Left forelimb (tissue), 1 donor: ENCODE results near the gene CD69.

Experiments used
- DNase-seq: peaks from one replicate; pipeline ENCODE4 v3.0.0-alpha.2; 2018; ENCODE audit warnings: low spot score

The CD69 gene

DNA sequence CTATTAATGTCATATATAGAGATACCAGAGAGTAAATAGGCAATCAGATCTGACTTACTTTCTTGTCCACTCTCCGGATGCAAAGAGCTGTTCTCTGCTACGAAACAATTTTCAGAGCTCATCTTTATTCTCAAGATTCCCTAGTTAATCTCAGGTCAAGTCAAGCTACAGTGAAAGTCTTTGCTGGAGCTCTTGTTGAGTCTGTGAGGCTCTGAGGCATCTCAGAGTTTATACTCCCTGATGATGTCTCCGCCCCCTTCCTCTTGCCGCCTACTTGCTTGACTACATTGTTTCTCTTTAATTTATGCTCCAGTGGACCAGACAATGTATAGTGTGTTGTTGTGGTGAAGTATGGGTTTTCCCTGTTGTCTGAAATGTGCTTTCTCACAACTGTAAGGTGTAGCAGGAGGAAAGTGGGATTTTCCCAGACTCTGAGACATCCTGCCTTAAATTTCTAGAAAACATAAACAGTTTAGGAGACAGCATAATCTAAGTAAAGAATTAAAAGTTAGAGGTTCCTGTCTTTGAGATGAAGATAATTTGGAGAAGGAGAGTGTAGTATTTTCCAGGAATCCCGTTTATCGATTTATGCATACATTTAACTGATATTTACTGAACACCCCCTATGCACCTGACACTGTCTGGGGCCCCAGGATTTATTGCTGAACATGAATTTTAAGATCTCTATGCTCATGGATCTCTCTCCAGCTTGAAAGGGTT is at the start of gene CD69:
Gene CD69 (minus strand): TSS at position 203 of the 720 bp plus-strand sequence. CDS start 81 bp downstream, at position 122.
- DNase-seq, result no peak

GRCh38 chr12:9809866-9810265 is 49.2 kb upstream of the CD69 start:
- no peak for DNase-seq

GRCh38 chr12:9809338-9809737 is 48.6 kb upstream of the CD69 start:
- no peak for DNase-seq

DNA sequence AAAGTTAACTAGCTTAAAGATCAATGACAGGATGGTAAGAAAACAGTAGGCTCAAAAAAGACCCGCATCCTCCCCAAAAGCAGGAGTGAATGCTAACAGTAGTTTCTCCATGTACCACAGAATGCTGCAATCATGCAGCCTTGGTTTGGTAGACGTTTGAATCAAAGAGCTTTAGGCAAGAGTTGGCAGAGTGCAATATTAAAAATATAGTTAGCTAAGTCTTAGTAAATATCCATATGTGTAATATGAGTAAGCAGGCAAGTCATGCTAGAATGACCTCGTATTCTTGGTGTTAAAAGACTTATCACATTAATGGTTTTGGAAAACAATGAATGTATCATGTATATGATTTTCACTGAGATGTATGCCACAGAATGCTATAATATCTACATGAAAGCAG is 47.8 kb upstream of the CD69 start:
- no peak for DNase-seq

- DNase-seq, result no peak
These were observed 46.0 kb upstream of the CD69 start for GRCh38 chr12:9806714-9807113.

DNA sequence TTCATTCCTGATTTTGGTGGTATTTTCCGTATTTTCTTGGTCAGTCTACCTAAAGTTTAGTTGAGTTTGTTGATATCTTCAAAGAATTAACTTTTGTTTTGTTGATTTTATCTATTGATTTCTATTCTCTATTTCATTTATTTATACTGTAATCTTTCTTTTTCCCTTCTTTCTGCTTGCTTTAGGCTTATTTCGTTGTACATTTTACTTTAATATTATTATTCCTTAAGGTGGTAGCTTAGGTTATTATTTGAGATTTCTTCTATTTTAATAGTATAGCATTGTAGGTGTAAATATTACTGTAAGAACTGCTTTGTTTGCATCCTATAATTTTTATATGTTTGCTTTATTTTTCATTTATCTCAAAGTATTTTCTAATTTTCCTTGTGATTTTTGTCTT is 45.2 kb upstream of the CD69 start:
- DNase-seq, result no peak

DNA sequence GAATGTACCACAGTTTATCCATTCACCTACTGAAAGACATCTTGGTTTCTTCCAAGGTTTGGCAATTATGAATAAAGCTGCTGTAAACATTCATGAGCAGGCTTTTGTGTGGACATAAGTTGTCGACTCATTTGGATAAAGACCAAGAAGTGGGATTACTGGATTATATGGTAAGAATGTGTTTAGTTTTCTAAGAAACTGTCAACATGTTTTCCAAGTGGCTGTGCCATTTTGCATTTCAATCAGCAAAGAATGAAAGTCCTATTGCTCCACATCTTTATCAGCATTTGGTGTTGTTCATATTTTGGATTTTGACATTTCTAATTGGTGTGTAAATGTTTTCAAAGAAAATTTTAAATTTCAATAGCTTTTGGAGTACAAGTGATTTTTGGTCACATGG is 39.3 kb upstream of the CD69 start:
- no peak for DNase-seq

DNA sequence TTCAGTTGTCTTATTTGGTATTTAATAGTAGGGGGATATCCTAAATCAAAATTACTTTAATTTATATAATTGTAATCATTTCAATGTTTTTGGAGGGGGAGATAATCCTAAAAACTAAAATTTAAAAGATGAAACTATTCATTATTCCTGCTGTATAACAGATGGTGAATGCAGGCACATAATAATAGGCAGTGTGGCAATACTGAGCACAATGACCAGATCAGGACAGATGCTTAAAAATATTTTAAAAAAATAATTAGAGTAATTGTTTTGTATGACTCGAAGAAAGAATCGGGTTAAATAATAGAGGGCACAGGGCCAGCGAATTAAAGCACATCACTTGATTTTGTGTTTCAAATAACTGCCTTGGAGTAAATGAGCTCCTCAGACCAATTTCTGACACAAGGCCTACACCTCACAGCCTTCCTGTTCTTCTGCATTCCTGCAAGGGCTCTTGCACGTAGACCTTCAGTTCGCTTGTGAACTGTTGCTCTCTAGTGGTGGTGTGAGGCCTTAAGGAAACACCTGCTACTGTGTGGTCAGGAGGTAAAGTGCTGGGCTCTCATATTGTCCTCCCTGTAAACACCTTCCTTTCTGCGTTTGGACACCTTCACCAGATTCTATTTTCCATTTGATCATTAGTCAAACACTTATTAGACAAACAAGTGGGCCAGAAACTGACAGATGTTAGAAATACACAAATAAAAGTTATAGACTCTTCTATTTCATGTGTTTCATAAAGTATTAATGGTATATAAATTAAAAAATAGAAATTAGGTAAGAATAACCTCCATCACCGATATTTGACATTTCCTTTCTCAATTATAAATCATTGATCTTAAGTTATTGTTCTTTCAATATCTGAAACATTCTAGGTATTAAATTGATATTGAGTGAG is 37.3 kb upstream of the CD69 start:
- no peak for DNase-seq

DNA sequence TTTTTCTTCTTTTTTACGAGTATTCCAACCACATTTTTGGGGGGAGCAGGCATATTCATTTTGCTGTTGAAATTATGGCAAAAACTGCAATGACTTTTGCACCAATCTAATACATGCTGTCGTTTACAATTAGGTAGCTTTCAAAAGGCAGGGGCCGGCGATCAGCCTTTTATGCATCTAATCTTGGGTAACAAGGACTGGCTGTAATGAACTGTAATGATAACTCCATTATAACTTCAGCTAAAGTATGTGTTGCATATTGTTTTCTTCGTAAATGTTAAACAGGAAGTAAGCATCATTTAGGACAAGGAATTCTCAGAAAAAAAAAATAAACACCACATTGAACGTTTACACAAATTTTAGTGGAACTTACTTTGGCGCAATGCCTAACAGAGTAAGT is 36.3 kb upstream of the CD69 start:
- DNase-seq, result no peak

GRCh38 chr12:9796346-9796745 is 35.6 kb upstream of the CD69 start:
- DNase-seq, result no peak

- DNase-seq, result no peak
These were observed 35.2 kb upstream of the CD69 start for GRCh38 chr12:9795945-9796344.

- DNase-seq, result no peak
These were observed 33.9 kb upstream of the CD69 start for GRCh38 chr12:9794484-9795093.

DNA sequence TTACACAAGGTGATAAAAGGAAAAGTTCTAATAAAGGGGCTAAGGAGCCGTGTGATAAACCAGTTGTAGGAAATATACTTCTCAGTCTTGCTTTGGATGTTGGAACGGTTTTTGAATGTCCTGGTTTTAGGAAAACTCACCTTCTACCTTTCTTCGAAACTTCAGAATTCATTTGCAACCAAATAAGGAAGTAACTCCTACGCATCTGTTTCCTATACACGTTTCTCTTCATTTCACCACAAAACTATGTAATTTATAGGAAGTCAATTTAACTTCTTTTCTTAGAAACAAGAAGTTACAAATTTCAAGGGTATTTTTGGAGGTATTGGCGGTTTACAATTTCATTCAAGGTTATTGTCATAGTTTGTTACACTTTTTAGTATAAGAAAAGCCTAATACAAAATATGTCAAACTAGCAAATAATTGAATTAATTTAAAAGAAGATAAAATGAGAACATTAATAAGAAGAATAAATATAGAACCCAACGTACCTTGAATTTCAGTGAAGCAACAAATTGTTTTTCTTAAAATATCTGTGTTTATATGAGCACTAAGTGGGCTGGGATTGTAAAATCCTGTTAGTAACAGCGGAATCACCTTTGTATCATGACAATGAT is 33.2 kb upstream of the CD69 start:
- no peak for DNase-seq

DNA sequence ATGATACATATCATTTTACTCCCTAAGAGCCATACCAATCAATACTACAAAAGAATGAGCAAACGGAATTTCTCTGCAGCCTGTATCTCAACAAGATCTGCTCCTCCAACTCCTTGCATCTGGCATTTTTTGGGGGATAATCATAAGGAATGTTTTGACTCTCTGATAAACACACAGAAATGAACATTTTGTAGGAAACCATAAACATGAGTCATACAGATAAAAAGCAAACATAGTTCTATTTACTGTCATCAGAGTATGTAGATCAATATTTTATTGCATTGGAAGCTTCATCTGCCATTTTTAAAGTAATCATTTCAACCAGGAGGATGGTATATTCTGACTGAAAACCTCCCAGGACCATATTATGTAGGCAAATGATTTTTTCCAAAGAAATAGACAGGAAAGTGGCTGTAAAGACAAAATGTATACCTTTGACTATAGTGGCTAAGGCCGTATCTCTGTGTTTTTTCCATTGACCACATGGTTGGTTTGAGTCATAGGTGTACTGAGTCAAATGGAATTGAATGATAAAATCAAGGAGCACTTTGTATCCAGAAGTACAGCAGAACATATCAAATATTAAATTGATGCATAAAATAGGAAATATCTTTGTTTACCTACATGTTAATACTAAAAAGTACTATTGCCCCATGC is 32.4 kb upstream of the CD69 start:
- DNase-seq, result no peak

- no peak for DNase-seq
These were observed 31.6 kb upstream of the CD69 start for GRCh38 chr12:9792185-9792900.

- no peak for DNase-seq
These were observed 26.3 kb upstream of the CD69 start for GRCh38 chr12:9786726-9787717.

GRCh38 chr12:9784816-9785215 is 24.1 kb upstream of the CD69 start:
- no peak for DNase-seq

DNA sequence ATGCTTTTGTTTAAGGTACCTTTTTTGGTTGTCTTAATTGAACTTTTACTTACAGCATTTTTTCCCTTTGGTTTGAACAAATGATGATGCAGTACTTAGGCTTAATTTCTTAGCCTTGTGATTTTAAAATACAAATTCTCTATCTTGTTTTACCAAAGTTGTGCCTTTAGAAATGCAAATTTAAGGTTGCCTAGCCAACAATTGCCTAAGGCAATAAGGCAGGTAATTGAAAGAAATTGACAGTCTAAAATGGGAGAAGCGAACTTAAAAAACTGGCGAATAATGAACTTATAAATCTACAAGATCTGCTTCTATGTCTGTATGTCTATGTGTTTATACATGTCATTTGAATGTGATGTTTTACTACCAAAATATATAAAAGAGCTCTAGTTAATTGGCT is 23.6 kb upstream of the CD69 start:
- DNase-seq, result no peak

DNA sequence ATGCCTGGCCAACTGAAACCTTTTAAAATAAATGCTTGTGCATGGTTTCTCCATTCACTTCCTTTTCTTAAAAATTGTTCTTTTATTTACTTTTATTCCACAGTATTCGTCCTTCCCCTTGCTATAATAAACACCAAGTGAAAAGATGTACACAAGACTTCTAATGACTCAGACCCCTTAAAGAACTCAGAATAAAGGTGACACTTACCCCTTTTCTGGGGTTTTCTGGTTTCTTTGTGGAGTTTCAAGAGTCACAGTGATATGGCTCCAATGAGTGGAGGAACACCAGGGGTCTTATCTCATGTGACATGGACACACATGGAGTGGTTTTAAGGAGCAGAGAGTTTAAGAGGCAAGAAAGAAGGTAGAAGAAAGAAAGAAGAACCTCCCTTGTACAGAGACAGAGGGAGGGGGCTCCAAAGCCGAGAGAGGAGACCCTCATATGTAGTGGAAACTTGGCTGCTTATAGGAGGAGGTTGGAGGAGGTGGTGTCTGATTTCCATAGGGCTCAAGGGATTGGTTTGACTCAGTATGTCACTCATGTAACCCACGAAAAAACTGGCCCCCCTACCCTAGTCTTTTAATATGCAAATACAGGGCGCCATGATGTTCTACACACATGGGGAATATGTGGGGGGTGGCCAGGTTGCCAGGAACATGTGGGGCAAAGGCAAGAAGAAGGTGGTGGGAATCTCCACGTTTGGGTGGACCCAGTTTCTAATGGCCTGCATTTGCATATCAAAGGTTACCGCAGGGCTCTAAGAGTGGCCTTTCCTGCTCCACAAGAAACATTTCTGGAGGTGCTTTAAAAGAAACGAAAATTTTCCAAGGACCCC is 22.1 kb upstream of the CD69 start:
- no peak for DNase-seq
